WTC11 (cell line): ENCODE measurements around the gene KRTAP5-1. TPM values are rescaled to one million over a fixed set of nuclear protein-coding genes. Genes with fewer than 3 reads are reported as not detected.

Experiments
- ATAC-seq: fragments of 200-7000 bp; cut with Tn5 transposase; 2 replicates; pipeline ENCODE4 v1.10.0; 2021; ENCODE audit warnings: mild to moderate bottlenecking, moderate library complexity
- CTCF ChIA-PET: fragments of 300-600 bp; sonication (Branson Sonifier 250); formaldehyde crosslinking; loops from one replicate; lab custom pipeline; 2021; ENCODE audit warnings: antibody characterized with exemption; lab: Charles Lee
- POLR2A ChIA-PET: fragments of 350-600 bp; sonication (Branson Sonifier 250); formaldehyde crosslinking; loops from one replicate; lab custom pipeline; 2021; ENCODE audit warnings: antibody characterized with exemption; lab: Charles Lee
- DNase-seq: peaks from one replicate; pipeline ENCODE4 v3.0.0; 2021; ENCODE audit warnings: low spot score
- H3K27ac Mint-ChIP-seq: 2 replicates; pipeline ENCODE4 v1.8.0; 2021; ENCODE audit warnings: mixed read lengths
- H3K27me3 Mint-ChIP-seq: 2 replicates; pipeline ENCODE4 v1.8.0; 2021; ENCODE audit warnings: low read depth, mild to moderate bottlenecking, moderate library complexity, mixed read lengths
- H3K36me3 Mint-ChIP-seq: 2 replicates; pipeline ENCODE4 v1.8.0; 2021; ENCODE audit warnings: mixed read lengths
- H3K4me1 Mint-ChIP-seq: 2 replicates; pipeline ENCODE4 v1.8.0; 2022; ENCODE audit warnings: mixed read lengths
- H3K4me3 Mint-ChIP-seq: 2 replicates; pipeline ENCODE4 v1.8.0; 2021; ENCODE audit warnings: mild to moderate bottlenecking, moderate library complexity, mixed read lengths
- H3K9me3 Mint-ChIP-seq: 2 replicates; pipeline ENCODE4 v1.8.0; 2021; ENCODE audit warnings: mixed read lengths
- ATF6 ChIP-seq: sonication (generic); formaldehyde crosslinking; IDR thresholded peaks from 2 replicates; pipeline ENCODE4 v1.8.1; 2023; ENCODE audit warnings: mild to moderate bottlenecking, missing genetic modification reagents
- CBFB ChIP-seq: sonication (generic); formaldehyde crosslinking; IDR thresholded peaks from 2 replicates; pipeline ENCODE4 v1.8.1; 2022; ENCODE audit warnings: mild to moderate bottlenecking, low read depth, missing genetic modification reagents
- CREB1 ChIP-seq: sonication (generic); formaldehyde crosslinking; IDR thresholded peaks from 2 replicates; pipeline ENCODE4 v1.8.0; 2023; ENCODE audit warnings: mild to moderate bottlenecking, missing genetic modification reagents
- CREM ChIP-seq: sonication (generic); formaldehyde crosslinking; IDR thresholded peaks from 2 replicates; pipeline ENCODE4 v1.8.1; 2022; ENCODE audit warnings: mild to moderate bottlenecking, missing genetic modification reagents, moderate library complexity
- ETV6 ChIP-seq: sonication (generic); formaldehyde crosslinking; IDR thresholded peaks from 2 replicates; pipeline ENCODE4 v1.8.1; 2022; ENCODE audit warnings: mild to moderate bottlenecking, missing genetic modification reagents
- FOXJ3 ChIP-seq: sonication (generic); formaldehyde crosslinking; IDR thresholded peaks from 2 replicates; pipeline ENCODE4 v1.9.0; 2021; ENCODE audit warnings: missing genetic modification reagents, mild to moderate bottlenecking, borderline replicate concordance
- FOXP4 ChIP-seq: sonication (generic); formaldehyde crosslinking; IDR thresholded peaks from 2 replicates; pipeline ENCODE4 v1.8.0; 2022; ENCODE audit warnings: mild to moderate bottlenecking, missing genetic modification reagents
- GABPB1 ChIP-seq: sonication (generic); formaldehyde crosslinking; IDR thresholded peaks from 2 replicates; pipeline ENCODE4 v1.8.1; 2023; ENCODE audit warnings: mild to moderate bottlenecking, missing genetic modification reagents
- IRF1 ChIP-seq: sonication (generic); formaldehyde crosslinking; IDR thresholded peaks from 2 replicates; pipeline ENCODE4 v1.8.0; 2023; ENCODE audit warnings: missing genetic modification reagents
- JAZF1 ChIP-seq: fragments of 250-450 bp; sonication (Bioruptor Pico); IDR thresholded peaks from 2 replicates; pipeline ENCODE4 v1.9.0; 2021; ENCODE audit warnings: moderate library complexity, mild to moderate bottlenecking, inconsistent platforms
- MYBL2 ChIP-seq: sonication (generic); formaldehyde crosslinking; IDR thresholded peaks from 2 replicates; pipeline ENCODE4 v1.8.1; 2023; ENCODE audit warnings: mild to moderate bottlenecking, moderate library complexity, missing genetic modification reagents
- NFE2L1 ChIP-seq: sonication (generic); formaldehyde crosslinking; IDR thresholded peaks from 2 replicates; pipeline ENCODE4 v1.8.1; 2023; ENCODE audit warnings: missing genetic modification reagents
- NFYB ChIP-seq: sonication (generic); formaldehyde crosslinking; conservative IDR thresholded peaks from 2 replicates; pipeline ENCODE4 v1.8.0; 2022; ENCODE audit warnings: low read depth, missing genetic modification reagents
- RORB ChIP-seq: fragments of 250-450 bp; sonication (Bioruptor Pico); IDR thresholded peaks from 2 replicates; pipeline ENCODE4 v1.9.0; 2021; ENCODE audit warnings: mild to moderate bottlenecking
- SMAD3 ChIP-seq: sonication (generic); formaldehyde crosslinking; IDR thresholded peaks from 2 replicates; pipeline ENCODE4 v1.8.0; 2022; ENCODE audit warnings: missing genetic modification reagents, mild to moderate bottlenecking, borderline replicate concordance
- SOX15 ChIP-seq: fragments of 250-450 bp; sonication (Bioruptor Pico); IDR thresholded peaks from 2 replicates; pipeline ENCODE4 v1.9.0; 2021; ENCODE audit warnings: mild to moderate bottlenecking
- TP53 ChIP-seq: sonication (generic); formaldehyde crosslinking; IDR thresholded peaks from 2 replicates; pipeline ENCODE4 v1.8.1; 2023; ENCODE audit warnings: mild to moderate bottlenecking, missing genetic modification reagents
- ZNF138 ChIP-seq: sonication (generic); formaldehyde crosslinking; conservative IDR thresholded peaks from 2 replicates; pipeline ENCODE4 v1.8.1; 2022; ENCODE audit warnings: mild to moderate bottlenecking, moderate library complexity, missing genetic modification reagents
- ZNF219 ChIP-seq: sonication (generic); formaldehyde crosslinking; IDR thresholded peaks from 2 replicates; pipeline ENCODE4 v1.8.0; 2023; ENCODE audit warnings: missing genetic modification reagents, mild to moderate bottlenecking, borderline replicate concordance
- ZNF396 ChIP-seq: fragments of 250-450 bp; sonication (Bioruptor Pico); IDR thresholded peaks from 2 replicates; pipeline ENCODE4 v1.8.0; 2021; ENCODE audit warnings: mild to moderate bottlenecking, moderate library complexity, borderline replicate concordance
- ZNF423 ChIP-seq: fragments of 250-450 bp; sonication (Bioruptor Pico); IDR thresholded peaks from 2 replicates; pipeline ENCODE4 v2.1.2; 2022; ENCODE audit warnings: mild to moderate bottlenecking, moderate library complexity
- total RNA-seq: library from RNA; stranded (reverse); gene quantifications from 3 replicates; pipeline ENCODE4 v1.2.3, GENCODE V29; 2021
- TF ChIP-seq, protein P1 (sequence below): sonication (generic); formaldehyde crosslinking; IDR thresholded peaks from 2 replicates; pipeline ENCODE4 v1.8.1; 2022; ENCODE audit warnings: missing genetic modification reagents, borderline replicate concordance
- TF ChIP-seq, protein P2 (sequence below): sonication (generic); formaldehyde crosslinking; conservative IDR thresholded peaks from 2 replicates; pipeline ENCODE4 v1.8.1; 2022; ENCODE audit warnings: mild to moderate bottlenecking, missing genetic modification reagents
- TF ChIP-seq, protein P3 (sequence below): sonication (generic); formaldehyde crosslinking; IDR thresholded peaks from 2 replicates; pipeline ENCODE4 v1.8.0; 2022; ENCODE audit warnings: missing genetic modification reagents

KRTAP5-1 gene
- total RNA-seq, 1 experiment from 2014 or later, result not detected

- H3K27ac Mint-ChIP-seq, result no peak within 1 kb of the TSS
- ChIA-PET CTCF (no interaction called here), POLR2A (no interaction called here)
- H3K9me3 Mint-ChIP-seq, result peaks cover 8% of the 10 kb centered on the region
- H3K4me3 Mint-ChIP-seq, result no peak within 1 kb of the TSS
- peaks cover 2% of the 10 kb centered on the region; the same call in 1 of the 2 replicates for H3K36me3 Mint-ChIP-seq
- peaks cover 36% of the 10 kb centered on the region for H3K27me3 Mint-ChIP-seq
- TF ChIP-seq CREB1 (CRISPR knock-in tag), result no peak
- no peak for DNase-seq
- ATAC-seq, result no peak
- peaks cover 10% of the 10 kb centered on the region for H3K4me1 Mint-ChIP-seq
These were observed 37.0 kb upstream of the KRTAP5-1 start, which contains the start of gene KRTAP5-4 for GRCh38 chr11:1622086-1622485. TSS of gene KRTAP5-4 (minus strand) at chr11:1622138. CDS start at chr11:1622093, 45 bp downstream.

DNA sequence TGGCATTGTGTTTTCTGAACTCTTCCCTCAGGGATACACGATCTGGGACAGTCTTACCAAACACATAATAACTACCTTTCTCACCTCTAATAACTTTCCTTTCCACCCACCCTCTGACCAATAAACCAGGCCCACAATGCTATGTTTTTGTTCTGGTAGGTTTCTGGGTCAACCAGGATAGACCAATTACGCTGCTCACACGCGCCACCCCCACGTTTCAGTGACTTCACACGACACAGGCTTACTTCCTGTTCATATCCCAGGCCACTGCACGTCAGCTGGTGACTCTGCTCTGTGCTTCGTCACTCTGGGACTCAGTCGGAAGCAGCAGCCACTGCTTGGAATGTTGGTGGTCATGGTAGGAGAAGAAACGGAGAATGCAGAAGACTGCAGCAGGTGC lies 34.4 kb upstream of the KRTAP5-1 start:
- CTCF ChIA-PET, result interaction anchor here (0.6 to 3.0 kb wide), 3 partner anchors 20 to 206 kb away, joined by 3 to 15 read pairs (median 4); no protein-coding TSS in a partner anchor
- Mint-ChIP-seq H3K4me1 (peaks cover 7% of the 10 kb centered on the region), H3K4me3 (no peak overlapping the region), H3K27ac (no peak overlapping the region), H3K9me3 (peaks cover 15% of the 10 kb centered on the region), H3K27me3 (peaks cover 46% of the 10 kb centered on the region), H3K36me3 (peaks cover 2% of the 10 kb centered on the region; the same call in 1 of the 2 replicates)
- ATAC-seq (no peak), DNase-seq (no peak)
- TF ChIP-seq NFYB (CRISPR knock-in tag) (no peak), CREM (CRISPR knock-in tag) (no peak), FOXP4 (no peak), ATF6 (no peak), IRF1 (CRISPR knock-in tag) (no peak), SMAD3 (CRISPR knock-in tag) (no peak), RORB (CRISPR knock-in tag) (no peak), ZNF138 (CRISPR knock-in tag) (no peak), JAZF1 (no peak), ZNF219 (no peak), SOX15 (no peak), ETV6 (CRISPR knock-in tag) (no peak), NFE2L1 (CRISPR knock-in tag) (no peak), TP53 (no peak), MYBL2 (CRISPR knock-in tag) (no peak)
- TF ChIP-seq, protein P1, sequence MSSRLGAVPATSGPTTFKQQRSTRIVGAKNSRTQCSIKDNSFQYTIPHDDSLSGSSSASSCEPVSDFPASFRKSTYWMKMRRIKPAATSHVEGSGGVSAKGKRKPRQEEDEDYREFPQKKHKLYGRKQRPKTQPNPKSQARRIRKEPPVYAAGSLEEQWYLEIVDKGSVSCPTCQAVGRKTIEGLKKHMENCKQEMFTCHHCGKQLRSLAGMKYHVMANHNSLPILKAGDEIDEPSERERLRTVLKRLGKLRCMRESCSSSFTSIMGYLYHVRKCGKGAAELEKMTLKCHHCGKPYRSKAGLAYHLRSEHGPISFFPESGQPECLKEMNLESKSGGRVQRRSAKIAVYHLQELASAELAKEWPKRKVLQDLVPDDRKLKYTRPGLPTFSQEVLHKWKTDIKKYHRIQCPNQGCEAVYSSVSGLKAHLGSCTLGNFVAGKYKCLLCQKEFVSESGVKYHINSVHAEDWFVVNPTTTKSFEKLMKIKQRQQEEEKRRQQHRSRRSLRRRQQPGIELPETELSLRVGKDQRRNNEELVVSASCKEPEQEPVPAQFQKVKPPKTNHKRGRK (CRISPR knock-in tag), result no peak
- POLR2A ChIA-PET, result no interaction called here

DNA sequence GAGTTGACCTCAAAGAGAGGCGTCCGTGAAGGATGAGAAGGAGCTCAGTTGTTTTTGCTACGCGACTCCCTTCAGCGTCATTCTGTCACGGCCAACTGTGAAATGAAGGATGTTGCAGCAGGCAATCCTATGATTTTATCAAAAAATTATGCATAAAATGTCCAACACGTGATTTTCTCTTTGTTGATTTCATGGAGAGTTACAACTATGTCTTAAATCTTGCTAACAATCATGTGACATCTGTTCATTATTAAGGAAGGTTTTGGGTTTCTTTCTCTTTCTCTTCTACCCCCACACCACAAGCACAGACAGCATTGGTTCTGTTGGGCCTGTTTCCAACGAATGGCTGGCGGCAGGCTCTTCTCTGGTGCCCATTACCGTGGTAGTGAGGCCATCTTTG lies 33.1 kb upstream of the KRTAP5-1 start:
- H3K4me1 Mint-ChIP-seq, result no peaks in the 10 kb centered on the region
- no peak for DNase-seq
- TF ChIP-seq CREB1 (CRISPR knock-in tag) (no peak), FOXJ3 (CRISPR knock-in tag) (no peak), GABPB1 (CRISPR knock-in tag) (no peak), ZNF423 (no peak), ZNF396 (no peak), CBFB (CRISPR knock-in tag) (no peak), TP53 (no peak)
- TF ChIP-seq, protein P2, sequence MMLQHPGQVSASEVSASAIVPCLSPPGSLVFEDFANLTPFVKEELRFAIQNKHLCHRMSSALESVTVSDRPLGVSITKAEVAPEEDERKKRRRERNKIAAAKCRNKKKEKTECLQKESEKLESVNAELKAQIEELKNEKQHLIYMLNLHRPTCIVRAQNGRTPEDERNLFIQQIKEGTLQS (CRISPR knock-in tag), result no peak
- TF ChIP-seq, protein P3, sequence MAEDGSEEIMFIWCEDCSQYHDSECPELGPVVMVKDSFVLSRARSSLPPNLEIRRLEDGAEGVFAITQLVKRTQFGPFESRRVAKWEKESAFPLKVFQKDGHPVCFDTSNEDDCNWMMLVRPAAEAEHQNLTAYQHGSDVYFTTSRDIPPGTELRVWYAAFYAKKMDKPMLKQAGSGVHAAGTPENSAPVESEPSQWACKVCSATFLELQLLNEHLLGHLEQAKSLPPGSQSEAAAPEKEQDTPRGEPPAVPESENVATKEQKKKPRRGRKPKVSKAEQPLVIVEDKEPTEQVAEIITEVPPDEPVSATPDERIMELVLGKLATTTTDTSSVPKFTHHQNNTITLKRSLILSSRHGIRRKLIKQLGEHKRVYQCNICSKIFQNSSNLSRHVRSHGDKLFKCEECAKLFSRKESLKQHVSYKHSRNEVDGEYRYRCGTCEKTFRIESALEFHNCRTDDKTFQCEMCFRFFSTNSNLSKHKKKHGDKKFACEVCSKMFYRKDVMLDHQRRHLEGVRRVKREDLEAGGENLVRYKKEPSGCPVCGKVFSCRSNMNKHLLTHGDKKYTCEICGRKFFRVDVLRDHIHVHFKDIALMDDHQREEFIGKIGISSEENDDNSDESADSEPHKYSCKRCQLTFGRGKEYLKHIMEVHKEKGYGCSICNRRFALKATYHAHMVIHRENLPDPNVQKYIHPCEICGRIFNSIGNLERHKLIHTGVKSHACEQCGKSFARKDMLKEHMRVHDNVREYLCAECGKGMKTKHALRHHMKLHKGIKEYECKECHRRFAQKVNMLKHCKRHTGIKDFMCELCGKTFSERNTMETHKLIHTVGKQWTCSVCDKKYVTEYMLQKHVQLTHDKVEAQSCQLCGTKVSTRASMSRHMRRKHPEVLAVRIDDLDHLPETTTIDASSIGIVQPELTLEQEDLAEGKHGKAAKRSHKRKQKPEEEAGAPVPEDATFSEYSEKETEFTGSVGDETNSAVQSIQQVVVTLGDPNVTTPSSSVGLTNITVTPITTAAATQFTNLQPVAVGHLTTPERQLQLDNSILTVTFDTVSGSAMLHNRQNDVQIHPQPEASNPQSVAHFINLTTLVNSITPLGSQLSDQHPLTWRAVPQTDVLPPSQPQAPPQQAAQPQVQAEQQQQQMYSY (CRISPR knock-in tag), result no peak
- H3K4me3 Mint-ChIP-seq, result no peak overlapping the region
- H3K27me3 Mint-ChIP-seq, result peaks cover 43% of the 10 kb centered on the region
- POLR2A ChIA-PET, result no interaction called here
- no peak overlapping the region for H3K27ac Mint-ChIP-seq
- peaks cover 15% of the 10 kb centered on the region for H3K9me3 Mint-ChIP-seq
- CTCF ChIA-PET, result interaction anchor here (1.0 to 3.0 kb wide), 6 partner anchors 11 to 44 kb away, joined by 3 to 15 read pairs (median 4); partner anchors contain the start of gene KRTAP5-5
- peaks cover 2% of the 10 kb centered on the region; the same call in 1 of the 2 replicates for H3K36me3 Mint-ChIP-seq
- no peak for ATAC-seq
